ENCODE data around the gene GGA3. TPM values are rescaled to one million over a fixed set of nuclear protein-coding genes. Genes with fewer than 3 reads are reported as not detected.

GGA3 gene
- total RNA-seq, 1 experiment from 2014 or later: 64.4 TPM

GRCh38 chr17:75249564-75249963, 11.8 kb downstream of the GGA3 start:
- TF ChIP-seq CTCF (IDR thresholded peaks at IDR 0.05; ENCODE audit: unreplicated experiment): no peak
- Mint-ChIP-seq H3K4me1 (ENCODE audit: low read depth, unreplicated experiment) (peaks cover 30% of the 10 kb centered on the region), H3K36me3 (ENCODE audit: insufficient read depth, unreplicated experiment) (peaks cover 26% of the 10 kb centered on the region), H3K9me3 (ENCODE audit: low read depth, unreplicated experiment) (no peaks in the 10 kb centered on the region), H3K4me3 (ENCODE audit: low read depth, unreplicated experiment) (peak overlapping the region; percentile 18), H3K27me3 (ENCODE audit: unreplicated experiment) (no peaks in the 10 kb centered on the region), H3K27ac (ENCODE audit: unreplicated experiment) (peak overlapping the region; percentile 73)
- CTCF ChIA-PET: interaction anchor here (0.6 to 1.5 kb wide), 4 partner anchors 10 to 349 kb away, joined by 3 to 9 read pairs (median 6); partner anchors contain the start of genes GGA3 and MRPS7
- no TSS peak for BruUV-seq (replicated peaks)
- no peak for DNase-seq
- intact Hi-C loops (cut with micrococcal nuclease; ENCODE audit: unreplicated experiment): no loop called here

GRCh38 chr17:75246404-75246803, 15.0 kb downstream of the GGA3 start:
- no TSS peak for BruUV-seq (replicated peaks)
- no peak overlapping the region for H3K27ac Mint-ChIP-seq (ENCODE audit: unreplicated experiment)
- TF ChIP-seq CTCF (IDR thresholded peaks at IDR 0.05; ENCODE audit: unreplicated experiment): no peak
- peaks cover 11% of the 10 kb centered on the region for H3K4me1 Mint-ChIP-seq (ENCODE audit: low read depth, unreplicated experiment)
- no peak for DNase-seq
- no peak overlapping the region for H3K4me3 Mint-ChIP-seq (ENCODE audit: low read depth, unreplicated experiment)
- intact Hi-C loops (cut with micrococcal nuclease; ENCODE audit: unreplicated experiment): no loop called here
- H3K36me3 Mint-ChIP-seq (ENCODE audit: insufficient read depth, unreplicated experiment): peaks cover 38% of the 10 kb centered on the region
- no peaks in the 10 kb centered on the region for H3K27me3 Mint-ChIP-seq (ENCODE audit: unreplicated experiment)
- CTCF ChIA-PET: interaction anchor here (0.7 to 1.1 kb wide), 2 partner anchors 40 to 285 kb away, joined by 3 read pairs; no protein-coding TSS in a partner anchor
- H3K9me3 Mint-ChIP-seq (ENCODE audit: low read depth, unreplicated experiment): no peaks in the 10 kb centered on the region

GRCh38 chr17:75245011-75245410, 16.4 kb downstream of the GGA3 start:
- H3K4me1 Mint-ChIP-seq (ENCODE audit: low read depth, unreplicated experiment): peaks cover 7% of the 10 kb centered on the region
- intact Hi-C loops (cut with micrococcal nuclease; ENCODE audit: unreplicated experiment): no loop called here
- DNase-seq: no peak
- BruUV-seq (replicated peaks): no TSS peak
- no peak overlapping the region for H3K4me3 Mint-ChIP-seq (ENCODE audit: low read depth, unreplicated experiment)
- H3K9me3 Mint-ChIP-seq (ENCODE audit: low read depth, unreplicated experiment): no peaks in the 10 kb centered on the region
- no peaks in the 10 kb centered on the region for H3K27me3 Mint-ChIP-seq (ENCODE audit: unreplicated experiment)
- peaks cover 48% of the 10 kb centered on the region for H3K36me3 Mint-ChIP-seq (ENCODE audit: insufficient read depth, unreplicated experiment)
- TF ChIP-seq CTCF (IDR thresholded peaks at IDR 0.05; ENCODE audit: unreplicated experiment): no peak
- H3K27ac Mint-ChIP-seq (ENCODE audit: unreplicated experiment): no peak overlapping the region
- CTCF ChIA-PET: no interaction called here

- CTCF ChIA-PET: interaction anchor here (0.5 to 0.6 kb wide), 3 partner anchors 25 to 325 kb away, joined by 3 to 5 read pairs (median 4); no protein-coding TSS in a partner anchor
- H3K4me1 Mint-ChIP-seq (ENCODE audit: low read depth, unreplicated experiment): no peaks in the 10 kb centered on the region
- H3K4me3 Mint-ChIP-seq (ENCODE audit: low read depth, unreplicated experiment): no peak overlapping the region
- no peak overlapping the region for H3K27ac Mint-ChIP-seq (ENCODE audit: unreplicated experiment)
- intact Hi-C loops (cut with micrococcal nuclease; ENCODE audit: unreplicated experiment): no loop called here
- DNase-seq: no peak
- peaks cover 52% of the 10 kb centered on the region for H3K36me3 Mint-ChIP-seq (ENCODE audit: insufficient read depth, unreplicated experiment)
- H3K27me3 Mint-ChIP-seq (ENCODE audit: unreplicated experiment): no peaks in the 10 kb centered on the region
- no peaks in the 10 kb centered on the region for H3K9me3 Mint-ChIP-seq (ENCODE audit: low read depth, unreplicated experiment)
- BruUV-seq (replicated peaks): no TSS peak
- TF ChIP-seq CTCF (IDR thresholded peaks at IDR 0.05; ENCODE audit: unreplicated experiment): no peak
Measured at GRCh38 chr17:75244133-75244866, 17.1 kb downstream of the GGA3 start.
